OCI-LY7 (cell line): Measurements from ENCODE around the gene ACVR1B. TPM values are rescaled to one million over a fixed set of nuclear protein-coding genes. Genes with fewer than 3 reads are reported as not detected.

ENCODE experiments used
- BruUV-seq: library from RNA; stranded (reverse); fragments of 400-500 nt; replicated peaks from 2 replicates; lab custom pipeline; 2021; lab: Mats Ljungman, UMichigan
- CTCF ChIA-PET: fragments of 300-600 bp; sonication (Branson Sonifier 250); formaldehyde crosslinking; loops from one replicate; lab custom pipeline; 2022; ENCODE audit warnings: antibody characterized with exemption; ENCODE audit not compliant: unreplicated experiment; lab: Charles Lee
- POLR2A ChIA-PET: fragments of 300-600 bp; sonication (Branson Sonifier 250); formaldehyde crosslinking; loops from one replicate; lab custom pipeline; 2022; ENCODE audit warnings: antibody characterized with exemption; lab: Charles Lee
- DNase-seq: peaks from one replicate; pipeline ENCODE4 v3.0.0-alpha.2; 2015; ENCODE audit warnings: low spot score
- H2AFZ ChIP-seq: fragments of 200-600 bp; sonication (generic), shearing (Covaris generic); 2 replicates; pipeline ENCODE4 v1.6.1; 2014; ENCODE audit warnings: mild to moderate bottlenecking, antibody characterized with exemption, low read length, moderate library complexity
- H3K27ac ChIP-seq: fragments of 200-600 bp; sonication (generic); 2 replicates; pipeline ENCODE4 v1.5.1; 2014; ENCODE audit warnings: mixed run types, low read depth, mild to moderate bottlenecking, moderate library complexity, low read length, inconsistent platforms; ENCODE audit not compliant: poor library complexity, severe bottlenecking
- H3K36me3 ChIP-seq: fragments of 200-600 bp; sonication (generic); 2 replicates; pipeline ENCODE4 v1.6.1; 2014; ENCODE audit warnings: mild to moderate bottlenecking, antibody characterized with exemption, low read length, moderate library complexity, mixed read lengths; ENCODE audit not compliant: insufficient read depth
- H3K4me1 ChIP-seq: fragments of 200-600 bp; sonication (generic); 2 replicates; pipeline ENCODE4 v1.5.1; 2014; ENCODE audit warnings: mild to moderate bottlenecking, low read length; ENCODE audit not compliant: insufficient read depth, poor library complexity, severe bottlenecking
- H3K4me2 ChIP-seq: fragments of 200-600 bp; sonication (generic); 2 replicates; pipeline ENCODE4 v1.6.1; 2014; ENCODE audit warnings: mild to moderate bottlenecking, low read length
- H3K4me3 ChIP-seq: fragments of 200-600 bp; sonication (generic); 2 replicates; pipeline ENCODE4 v1.5.1; 2014; ENCODE audit warnings: mild to moderate bottlenecking, low read depth, low read length; ENCODE audit not compliant: poor library complexity, severe bottlenecking
- H3K79me2 ChIP-seq: fragments of 200-600 bp; sonication (generic); 2 replicates; pipeline ENCODE4 v1.6.1; 2016; ENCODE audit warnings: low read depth, mild to moderate bottlenecking, low read length, moderate library complexity, mixed read lengths; ENCODE audit not compliant: insufficient read depth
- H3K9me2 ChIP-seq: fragments of 200-600 bp; sonication (generic); 2 replicates; pipeline ENCODE4 v1.6.1; 2016; ENCODE audit warnings: mild to moderate bottlenecking, low read length, mixed read lengths; ENCODE audit not compliant: insufficient read depth
- H3K9me3 ChIP-seq: fragments of 200-600 bp; sonication (generic); 2 replicates; pipeline ENCODE4 v1.6.1; 2014; ENCODE audit warnings: mild to moderate bottlenecking, mixed run types, low read length, mixed read lengths
- H4K20me1 ChIP-seq: fragments of 200-600 bp; sonication (generic); 2 replicates; pipeline ENCODE4 v1.6.1; 2014; ENCODE audit warnings: mild to moderate bottlenecking, antibody characterized with exemption, low read length, moderate library complexity, mixed read lengths; ENCODE audit not compliant: insufficient read depth
- CTCF ChIP-seq: fragments of 200-600 bp; sonication (generic); conservative IDR thresholded peaks from 2 replicates; pipeline ENCODE4 v1.5.1; 2014; ENCODE audit warnings: mild to moderate bottlenecking, antibody characterized with exemption, low read length, moderate library complexity, mixed read lengths
- EZH2phosphoT487 ChIP-seq: fragments of 200-600 bp; sonication (generic); IDR thresholded peaks from 2 replicates; pipeline ENCODE4 v1.6.1; 2018; ENCODE audit warnings: low read depth, borderline replicate concordance, mild to moderate bottlenecking, mixed run types, antibody characterized with exemption, low read length, moderate library complexity, mixed read lengths
- intact Hi-C: fragments of 100-400 bp; cut with micrococcal nuclease; formaldehyde crosslinking; loops from one replicate; pipeline ENCODE4 v1.10.0; 2022; ENCODE audit not compliant: unreplicated experiment
- total RNA-seq, 2 experiments: library from RNA; depleted of rRNA in 1 of 2; stranded (reverse); fragments of >200 nt in 1 of 2; shearing (Covaris generic) in 1 of 2; gene quantifications; 2 replicates each; pipeline ENCODE4 v1.2.3, GENCODE V29; 2014 to 2022

The ACVR1B gene
- total RNA-seq, 2 experiments from 2014 or later: 4.1 to 6.8 TPM

GRCh38 chr12:51959921-51960320 lies 8.4 kb downstream of the ACVR1B start:
- Histone ChIP-seq H4K20me1 (no peaks in the 10 kb centered on the region; the same call in 1 of the 2 replicates), H3K4me3 (no peak overlapping the region), H3K36me3 (peaks cover 5% of the 10 kb centered on the region), H3K4me1 (no peaks in the 10 kb centered on the region), H3K79me2 (no peaks in the 10 kb centered on the region), H3K27ac (no peak overlapping the region), H3K9me2 (no peaks in the 10 kb centered on the region), H3K4me2 (no peak overlapping the region), H3K9me3 (no peaks in the 10 kb centered on the region), H2AFZ (no peak overlapping the region)
- intact Hi-C loops: loop anchor here (10.0 kb wide), 1 partner anchor 945 kb away; the partner anchor contains the start of gene KRT8
- POLR2A ChIA-PET: no interaction called here
- no TSS peak for BruUV-seq
- CTCF ChIA-PET: no interaction called here
- TF ChIP-seq EZH2phosphoT487: no peak
- no peak for TF ChIP-seq CTCF
- no peak for DNase-seq

- no peak overlapping the region for H3K4me3 ChIP-seq
- no TSS peak for BruUV-seq
- ChIA-PET CTCF (no interaction called here), POLR2A (interaction anchor here (0.6 to 1.4 kb wide), 2 partner anchors 9 to 164 kb away, joined by 4 read pairs; partner anchors contain the start of gene ACVR1B)
- no peaks in the 10 kb centered on the region for H3K4me1 ChIP-seq
- H3K79me2 ChIP-seq: no peaks in the 10 kb centered on the region
- no peak overlapping the region for H3K4me2 ChIP-seq
- no peaks in the 10 kb centered on the region for H3K9me3 ChIP-seq
- H3K9me2 ChIP-seq: no peaks in the 10 kb centered on the region
- peaks cover 5% of the 10 kb centered on the region for H3K36me3 ChIP-seq
- H3K27ac ChIP-seq: no peak overlapping the region
- no peak overlapping the region for H2AFZ ChIP-seq
- TF ChIP-seq CTCF: no peak
- no peak for TF ChIP-seq EZH2phosphoT487
- DNase-seq: no peak
- intact Hi-C loops: loop anchor here (10.0 kb wide), 1 partner anchor 944 kb away; the partner anchor contains the start of gene KRT8
- H4K20me1 ChIP-seq: no peaks in the 10 kb centered on the region; the same call in 1 of the 2 replicates
These were observed 9.0 kb downstream of the ACVR1B start for GRCh38 chr12:51960488-51960887.

GRCh38 chr12:51960890-51961289 lies 9.4 kb downstream of the ACVR1B start:
- Histone ChIP-seq H3K4me1 (no peaks in the 10 kb centered on the region), H3K36me3 (peaks cover 5% of the 10 kb centered on the region), H3K27ac (no peak overlapping the region), H3K9me2 (no peaks in the 10 kb centered on the region), H2AFZ (no peak overlapping the region), H3K4me2 (no peak overlapping the region), H3K4me3 (no peak overlapping the region), H3K9me3 (no peaks in the 10 kb centered on the region), H3K79me2 (no peaks in the 10 kb centered on the region), H4K20me1 (no peaks in the 10 kb centered on the region; the same call in 1 of the 2 replicates)
- intact Hi-C loops: loop anchor here (10.0 kb wide), 1 partner anchor 944 kb away; the partner anchor contains the start of gene KRT8
- TF ChIP-seq CTCF (no peak), EZH2phosphoT487 (no peak)
- POLR2A ChIA-PET: interaction anchor here (0.6 to 1.4 kb wide), 2 partner anchors 9 to 163 kb away, joined by 4 read pairs; partner anchors contain the start of gene ACVR1B
- DNase-seq: no peak
- BruUV-seq: no TSS peak
- CTCF ChIA-PET: interaction anchor here (0.8 kb wide), 1 partner anchor 10 kb away, joined by 3 read pairs; no protein-coding TSS in a partner anchor
